Osteoblast (primary cell): Measurements from ENCODE around the gene LMF2. TPM values are rescaled to one million over a fixed set of nuclear protein-coding genes. Genes with fewer than 3 reads are reported as not detected.

ENCODE experiments used
- DNase-seq: peaks from one replicate; pipeline ENCODE4 v3.0.0; 2011; ENCODE audit warnings: low spot score, mixed read lengths; ENCODE audit not compliant: insufficient read length; ENCODE audit errors: missing footprints
- H2AFZ ChIP-seq: 2 replicates; pipeline ENCODE4 v1.6.0; 2011; ENCODE audit warnings: mild to moderate bottlenecking, low read length
- H3K27ac ChIP-seq: 2 replicates; pipeline ENCODE4 v1.5.1; 2011; ENCODE audit warnings: mild to moderate bottlenecking, low read depth, low read length, moderate library complexity
- H3K27me3 ChIP-seq: 2 replicates; pipeline ENCODE4 v1.6.0; 2012; ENCODE audit warnings: mild to moderate bottlenecking, control low read depth, inconsistent platforms, low read length, moderate library complexity; ENCODE audit not compliant: insufficient read depth
- H3K36me3 ChIP-seq: 2 replicates; pipeline ENCODE4 v1.5.1; 2011; ENCODE audit warnings: mild to moderate bottlenecking, low read length, control low read depth, moderate library complexity; ENCODE audit not compliant: insufficient read depth
- H3K4me1 ChIP-seq: 2 replicates; pipeline ENCODE4 v1.5.1; 2011; ENCODE audit warnings: mild to moderate bottlenecking, low read length, control low read depth, moderate library complexity; ENCODE audit not compliant: insufficient read depth
- H3K4me2 ChIP-seq: 2 replicates; pipeline ENCODE4 v1.6.0; 2011; ENCODE audit warnings: mild to moderate bottlenecking, low read length; ENCODE audit not compliant: insufficient read depth
- H3K4me3 ChIP-seq: fragments of 200-600 bp; sonication (generic); 3 replicates; pipeline ENCODE4 v1.5.1; 2012; ENCODE audit warnings: mild to moderate bottlenecking, low read length, inconsistent platforms; ENCODE audit not compliant: insufficient read depth
- H3K79me2 ChIP-seq: 2 replicates; pipeline ENCODE4 v1.6.0; 2012; ENCODE audit warnings: mild to moderate bottlenecking, low read length, control low read depth, inconsistent platforms; ENCODE audit not compliant: insufficient read depth
- H3K9me3 ChIP-seq: 2 replicates; pipeline ENCODE4 v1.5.1; 2011; ENCODE audit warnings: low read depth, low read length, control low read depth
- H4K20me1 ChIP-seq: 2 replicates; pipeline ENCODE4 v1.6.0; 2012; ENCODE audit warnings: mild to moderate bottlenecking, low read length, control low read depth; ENCODE audit not compliant: insufficient read depth
- total RNA-seq: library from RNA; depleted of rRNA; stranded (reverse); fragments of >200 nt; gene quantifications from 2 replicates; pipeline ENCODE4 v1.2.3, GENCODE V29; 2012
- TF ChIP-seq, protein P1 (sequence below): IDR thresholded peaks from 2 replicates; pipeline ENCODE4 v1.5.1; 2011; ENCODE audit warnings: mild to moderate bottlenecking, low read depth, low read length, moderate library complexity; ENCODE audit errors: extremely low read depth

The LMF2 gene
- total RNA-seq, 1 donor, result 56.8 TPM

DNA sequence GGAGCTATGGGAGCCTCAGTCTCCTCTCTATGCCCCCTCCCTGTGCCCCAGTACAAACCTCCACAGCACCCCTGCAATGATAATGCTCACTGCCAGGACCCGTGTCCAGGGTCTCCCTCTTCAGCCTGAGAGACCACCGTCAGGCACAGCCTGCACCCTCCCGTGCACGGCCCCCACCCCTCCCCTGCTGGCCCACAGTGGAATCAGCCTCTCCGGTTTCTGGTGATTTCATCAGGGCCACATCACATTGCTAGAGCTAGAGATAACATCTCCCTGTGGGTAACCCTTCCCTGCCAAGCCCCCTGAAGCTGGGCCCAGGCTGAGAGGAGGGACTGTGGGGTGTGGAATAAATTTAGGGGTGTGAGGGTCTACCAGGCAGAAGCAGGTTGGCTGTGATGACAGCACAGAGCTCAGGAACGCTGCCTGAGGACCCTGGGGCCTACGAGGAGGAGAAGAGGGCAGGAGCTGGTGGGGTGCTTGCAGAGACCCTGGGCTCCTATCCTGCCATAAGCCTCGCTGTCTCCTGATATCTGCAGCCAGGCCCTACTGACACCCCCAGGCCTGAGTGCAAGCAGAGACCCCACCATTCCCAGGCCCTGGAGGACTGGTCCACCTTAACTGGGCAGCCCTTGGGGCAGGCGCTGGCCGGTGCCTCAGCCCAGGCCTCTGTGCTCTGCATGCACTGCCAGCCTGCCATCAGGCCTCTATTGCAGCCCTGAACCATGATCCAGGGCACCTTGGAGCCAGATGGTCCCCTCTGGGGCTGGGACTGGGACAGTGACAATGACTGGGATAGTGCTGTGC is 38.2 kb upstream of the LMF2 start, which contains the start of gene KLHDC7B:
Gene KLHDC7B, plus strand, starts transcription at position 378 of the 804 bp plus-strand sequence. Its CDS starts 345 bp downstream, at position 723.
- H2AFZ ChIP-seq, result no peak within 1 kb of the TSS
- peak; percentile 93 for DNase-seq
- peaks cover 7% of the 10 kb centered on the region for H3K4me1 ChIP-seq

GRCh38 chr22:50544746-50545253 is 37.3 kb upstream of the LMF2 start:
- Histone ChIP-seq H3K4me1 (peaks cover 11% of the 10 kb centered on the region), H4K20me1 (no peaks in the 10 kb centered on the region), H3K4me3 (peak overlapping the region; percentile 61), H3K79me2 (no peaks in the 10 kb centered on the region), H3K4me2 (peak overlapping the region; percentile 78), H3K27ac (no peak overlapping the region), H3K36me3 (no peaks in the 10 kb centered on the region), H2AFZ (peak overlapping the region; percentile 44), H3K27me3 (peaks cover 46% of the 10 kb centered on the region), H3K9me3 (no peaks in the 10 kb centered on the region)
- DNase-seq, result peak; percentile 79
- TF ChIP-seq, protein P1, sequence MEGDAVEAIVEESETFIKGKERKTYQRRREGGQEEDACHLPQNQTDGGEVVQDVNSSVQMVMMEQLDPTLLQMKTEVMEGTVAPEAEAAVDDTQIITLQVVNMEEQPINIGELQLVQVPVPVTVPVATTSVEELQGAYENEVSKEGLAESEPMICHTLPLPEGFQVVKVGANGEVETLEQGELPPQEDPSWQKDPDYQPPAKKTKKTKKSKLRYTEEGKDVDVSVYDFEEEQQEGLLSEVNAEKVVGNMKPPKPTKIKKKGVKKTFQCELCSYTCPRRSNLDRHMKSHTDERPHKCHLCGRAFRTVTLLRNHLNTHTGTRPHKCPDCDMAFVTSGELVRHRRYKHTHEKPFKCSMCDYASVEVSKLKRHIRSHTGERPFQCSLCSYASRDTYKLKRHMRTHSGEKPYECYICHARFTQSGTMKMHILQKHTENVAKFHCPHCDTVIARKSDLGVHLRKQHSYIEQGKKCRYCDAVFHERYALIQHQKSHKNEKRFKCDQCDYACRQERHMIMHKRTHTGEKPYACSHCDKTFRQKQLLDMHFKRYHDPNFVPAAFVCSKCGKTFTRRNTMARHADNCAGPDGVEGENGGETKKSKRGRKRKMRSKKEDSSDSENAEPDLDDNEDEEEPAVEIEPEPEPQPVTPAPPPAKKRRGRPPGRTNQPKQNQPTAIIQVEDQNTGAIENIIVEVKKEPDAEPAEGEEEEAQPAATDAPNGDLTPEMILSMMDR, result no peak

More for the DNA sequence above, 38.2 kb upstream of the LMF2 start, which contains the start of gene KLHDC7B:
- Histone ChIP-seq H3K27ac (no peak within 1 kb of the TSS), H3K4me3 (no peak within 1 kb of the TSS), H3K79me2 (no peaks in the 10 kb centered on the region), H3K36me3 (no peaks in the 10 kb centered on the region), H3K4me2 (no peak within 1 kb of the TSS), H4K20me1 (no peaks in the 10 kb centered on the region), H3K9me3 (no peaks in the 10 kb centered on the region), H3K27me3 (peaks cover 53% of the 10 kb centered on the region)
- TF ChIP-seq, protein P1, result peak; percentile 5

DNA sequence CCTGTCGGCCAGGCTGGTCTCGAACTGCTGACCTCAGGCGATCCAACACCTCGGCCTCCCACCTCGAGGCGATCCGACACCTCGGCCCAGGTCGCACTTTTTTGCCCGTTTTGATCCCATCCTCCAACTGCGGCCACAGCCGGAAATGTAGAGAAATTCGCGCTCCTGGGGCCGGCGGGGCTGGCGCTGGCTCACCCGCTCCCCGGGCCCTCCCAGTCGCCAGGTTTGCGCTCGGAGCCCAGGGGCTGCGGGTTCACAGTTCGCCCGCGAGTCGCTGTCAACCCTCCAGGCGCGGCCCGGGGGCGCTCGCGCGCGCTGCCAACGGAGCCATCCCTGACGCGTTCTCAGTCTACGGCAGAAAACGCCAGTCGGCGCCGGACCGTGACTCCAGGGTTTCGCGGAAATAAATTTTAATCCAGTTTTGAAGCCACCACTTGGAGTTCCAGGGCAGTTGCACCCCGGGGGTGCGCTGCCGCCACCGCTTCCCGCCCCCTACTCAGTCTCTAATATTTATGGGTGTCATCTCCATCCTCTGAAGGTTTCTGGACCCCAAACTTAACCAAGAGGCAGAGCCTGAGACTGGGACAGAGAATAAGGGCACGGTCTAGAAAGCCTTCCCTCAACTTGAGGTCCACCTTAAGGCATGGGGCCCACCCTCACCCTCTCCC is 36.7 kb upstream of the LMF2 start:
- Histone ChIP-seq H3K27me3 (peaks cover 45% of the 10 kb centered on the region), H3K36me3 (no peaks in the 10 kb centered on the region), H3K4me1 (peaks cover 15% of the 10 kb centered on the region), H3K27ac (no peak overlapping the region), H3K79me2 (no peaks in the 10 kb centered on the region), H2AFZ (peak overlapping the region; percentile 44), H3K9me3 (no peaks in the 10 kb centered on the region), H4K20me1 (no peaks in the 10 kb centered on the region), H3K4me2 (peak overlapping the region; percentile 78), H3K4me3 (peak overlapping the region; percentile 61)
- TF ChIP-seq, protein P1, result peak; percentile 40
- DNase-seq, result peak; percentile 98
